ENCODE measurements around the gene FUT1.

FUT1 gene

DNA sequence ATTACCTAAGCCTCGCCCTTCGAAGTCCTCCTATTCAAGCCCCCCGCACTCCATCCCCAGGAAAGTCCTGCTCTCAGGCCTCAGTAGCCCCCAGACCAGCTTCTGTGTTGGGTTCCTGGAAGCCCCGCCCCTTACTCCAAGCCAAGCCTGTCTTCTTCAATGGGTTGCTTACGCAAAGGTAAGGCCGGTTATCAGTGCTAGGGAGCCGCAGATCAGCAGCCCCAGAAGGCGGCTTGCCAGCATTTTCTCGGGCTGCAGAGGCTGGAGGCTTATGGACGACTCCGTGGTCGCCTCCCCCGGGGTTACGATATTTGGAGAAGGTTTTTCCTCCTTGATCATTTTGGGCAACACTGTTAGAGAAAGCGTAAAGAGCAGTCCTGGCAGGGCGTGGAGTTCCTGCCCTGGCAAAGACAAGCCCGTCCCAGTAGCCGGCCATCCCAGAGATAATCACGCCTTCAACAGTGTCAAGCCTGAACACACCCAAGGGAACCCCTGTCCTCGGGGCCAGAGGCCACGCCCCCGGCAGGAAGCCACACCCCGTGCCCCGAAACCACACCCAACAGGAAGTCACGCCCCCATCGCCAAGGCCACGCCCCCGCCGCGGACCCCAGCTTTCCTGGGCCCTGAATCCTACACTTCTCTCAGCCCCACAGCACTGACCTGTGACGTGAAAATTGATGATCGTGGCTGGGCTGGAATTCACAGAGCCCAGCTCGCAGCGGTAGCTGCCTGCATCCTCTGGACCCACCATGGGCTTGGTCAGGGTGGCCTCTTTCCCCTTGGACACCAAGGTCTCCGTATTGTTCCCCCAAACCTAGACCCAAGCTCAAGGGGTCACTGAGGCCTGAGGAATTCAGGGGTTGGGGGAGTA lies 11.1 kb downstream of the FUT1 start:
- peak overlapping the region; percentile 80 for H3K27ac ChIP-seq
- POLR2A ChIA-PET (ENCODE audit: low non-redundant PET), result no interaction called here
- peak; percentile 84 for DNase-seq (ENCODE audit: low spot score)
- TF ChIP-seq, protein P1, sequence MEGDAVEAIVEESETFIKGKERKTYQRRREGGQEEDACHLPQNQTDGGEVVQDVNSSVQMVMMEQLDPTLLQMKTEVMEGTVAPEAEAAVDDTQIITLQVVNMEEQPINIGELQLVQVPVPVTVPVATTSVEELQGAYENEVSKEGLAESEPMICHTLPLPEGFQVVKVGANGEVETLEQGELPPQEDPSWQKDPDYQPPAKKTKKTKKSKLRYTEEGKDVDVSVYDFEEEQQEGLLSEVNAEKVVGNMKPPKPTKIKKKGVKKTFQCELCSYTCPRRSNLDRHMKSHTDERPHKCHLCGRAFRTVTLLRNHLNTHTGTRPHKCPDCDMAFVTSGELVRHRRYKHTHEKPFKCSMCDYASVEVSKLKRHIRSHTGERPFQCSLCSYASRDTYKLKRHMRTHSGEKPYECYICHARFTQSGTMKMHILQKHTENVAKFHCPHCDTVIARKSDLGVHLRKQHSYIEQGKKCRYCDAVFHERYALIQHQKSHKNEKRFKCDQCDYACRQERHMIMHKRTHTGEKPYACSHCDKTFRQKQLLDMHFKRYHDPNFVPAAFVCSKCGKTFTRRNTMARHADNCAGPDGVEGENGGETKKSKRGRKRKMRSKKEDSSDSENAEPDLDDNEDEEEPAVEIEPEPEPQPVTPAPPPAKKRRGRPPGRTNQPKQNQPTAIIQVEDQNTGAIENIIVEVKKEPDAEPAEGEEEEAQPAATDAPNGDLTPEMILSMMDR (conservative IDR thresholded peaks at IDR 0.05; ENCODE audit: low read depth), result no peak
- CTCF ChIA-PET, result interaction anchor here (0.5 to 0.7 kb wide), 2 partner anchors 95 to 458 kb away, joined by 3 to 5 read pairs; partner anchors contain the start of gene HSD17B14

DNA sequence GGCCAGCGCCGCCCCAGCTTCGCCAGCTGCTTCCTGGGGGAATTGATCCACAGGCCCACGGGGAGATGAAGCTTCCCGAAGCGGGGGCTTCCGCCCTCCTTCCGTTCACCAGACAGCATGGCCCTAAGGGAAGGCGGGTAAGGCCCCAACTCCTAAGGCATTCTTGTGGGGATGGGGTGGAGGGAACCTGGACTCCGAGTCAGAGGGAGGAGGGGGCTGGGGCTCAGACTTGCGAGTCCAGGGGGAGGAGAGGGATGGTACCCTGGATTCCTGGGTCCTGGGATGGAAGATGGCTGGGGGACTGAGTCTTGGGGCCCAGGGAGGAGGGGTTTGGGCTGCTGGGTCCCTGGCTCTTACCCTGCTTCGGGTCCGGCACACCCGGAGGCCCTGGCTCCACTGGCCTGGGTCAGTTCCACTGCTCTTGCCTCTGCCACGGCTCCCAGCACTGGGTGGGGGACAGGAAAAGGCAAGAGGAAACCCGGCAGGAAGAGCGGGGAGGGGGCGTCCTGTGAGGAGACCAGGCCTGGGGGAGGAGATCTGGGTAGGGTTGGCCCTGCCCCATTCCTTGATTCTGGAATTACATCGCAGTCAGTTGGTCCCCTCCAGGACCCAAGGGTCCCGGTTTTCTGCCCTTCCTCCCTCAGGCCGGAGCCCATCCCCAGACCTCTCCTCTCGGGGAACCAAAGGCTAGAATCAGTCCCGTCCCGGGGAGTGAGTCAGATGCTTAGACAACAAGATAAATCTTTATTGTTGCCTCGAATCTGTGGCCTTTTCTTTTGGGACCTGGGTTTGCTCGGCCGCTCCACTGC lies 12.1 kb downstream of the FUT1 start, which contains the start of gene RASIP1:
RASIP1 (minus strand) TSS at position 447 of the 809 bp plus-strand sequence; CDS start at position 119, 328 bp downstream.
- CTCF ChIA-PET, result interaction anchor here (0.5 to 1.1 kb wide), 3 partner anchors 24 to 98 kb away, joined by 3 to 8 read pairs (median 5); partner anchors contain the start of gene HSD17B14
- TF ChIP-seq, protein P1 (conservative IDR thresholded peaks at IDR 0.05; ENCODE audit: low read depth), result no peak
- POLR2A ChIA-PET (ENCODE audit: low non-redundant PET), result no interaction called here
- peak within 1 kb of the TSS; percentile 80 for H3K27ac ChIP-seq
- no peak for DNase-seq (ENCODE audit: low spot score)

- TF ChIP-seq, protein P1 (conservative IDR thresholded peaks at IDR 0.05; ENCODE audit: low read depth), result no peak
- POLR2A ChIA-PET (ENCODE audit: low non-redundant PET), result interaction anchor here (1.4 kb wide), 1 partner anchor 25 kb away, joined by 3 read pairs; no protein-coding TSS in a partner anchor
- CTCF ChIA-PET, result interaction anchor here (0.5 to 1.7 kb wide), 14 partner anchors 19 to 166 kb away, joined by 3 to 8 read pairs (median 3); partner anchors contain the start of genes CA11 and HSD17B14
- peak overlapping the region; percentile 79 for H3K27ac ChIP-seq
- no peak for DNase-seq (ENCODE audit: low spot score)
These were observed 12.9 kb downstream of the FUT1 start for GRCh38 chr19:48739404-48740163.

GRCh38 chr19:48738557-48739403 lies 13.7 kb downstream of the FUT1 start:
- peak overlapping the region; percentile 79 for H3K27ac ChIP-seq
- ChIA-PET CTCF (interaction anchor here (0.5 to 1.7 kb wide), 14 partner anchors 18 to 808 kb away, joined by 3 to 8 read pairs (median 3); partner anchors contain the start of genes CA11 and HSD17B14), POLR2A (ENCODE audit: low non-redundant PET) (interaction anchor here (1.4 kb wide), 1 partner anchor 25 kb away, joined by 3 read pairs; no protein-coding TSS in a partner anchor)
- DNase-seq (ENCODE audit: low spot score), result peak; percentile 96
- TF ChIP-seq, protein P1 (conservative IDR thresholded peaks at IDR 0.05; ENCODE audit: low read depth), result peak; percentile 67

DNA sequence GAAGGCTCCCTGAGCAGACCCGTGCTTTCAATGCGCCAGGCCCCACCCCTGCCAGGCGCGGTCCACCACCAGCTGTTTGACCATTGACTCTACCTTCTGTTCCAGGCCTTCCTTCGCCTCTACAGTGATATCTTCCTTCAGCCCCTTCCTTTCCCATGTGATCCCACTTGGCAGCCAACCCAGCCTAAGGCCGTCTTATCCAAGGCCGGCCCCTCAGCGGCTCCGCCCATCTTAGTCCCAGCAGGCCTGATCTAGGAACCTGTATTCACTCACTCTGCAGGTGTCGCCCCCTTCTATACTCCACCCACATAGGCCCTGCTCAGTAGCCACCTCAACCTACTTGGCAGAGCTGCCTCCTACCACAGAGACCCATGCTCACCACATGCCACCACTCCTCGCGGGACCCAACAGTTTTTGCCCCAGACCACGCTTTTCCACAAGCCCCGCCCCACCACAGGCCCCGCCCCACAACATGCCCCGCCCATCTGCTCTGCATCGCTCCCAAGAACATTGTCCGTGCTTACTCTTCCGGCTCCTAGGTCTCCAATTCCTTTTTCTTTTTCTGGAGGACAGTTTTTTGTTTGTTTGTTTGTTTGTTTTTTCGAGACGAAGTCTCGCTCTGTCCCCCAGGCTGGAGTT lies 15.0 kb downstream of the FUT1 start:
- TF ChIP-seq, protein P1 (conservative IDR thresholded peaks at IDR 0.05; ENCODE audit: low read depth), result no peak
- CTCF ChIA-PET, result interaction anchor here (0.6 kb wide), 1 partner anchor 81 kb away, joined by 5 read pairs; no protein-coding TSS in a partner anchor

More for the DNA sequence above, 15.0 kb downstream of the FUT1 start:
- H3K27ac ChIP-seq, result peak overlapping the region; percentile 79
- POLR2A ChIA-PET (ENCODE audit: low non-redundant PET), result no interaction called here
- DNase-seq (ENCODE audit: low spot score), result no peak
